ENCODE results near the gene APBB2. TPM values are rescaled to one million over a fixed set of nuclear protein-coding genes. Genes with fewer than 3 reads are reported as not detected.
A peak's percentile ranks its signal among the peaks of the same experiment; 100 is the strongest.

The APBB2 gene
- total and polyA plus RNA-seq, 9 donors = 27.3 to 50.6 (median 36.8) TPM

- H3K27ac ChIP-seq (ENCODE audit: low read length) = no peak overlapping the region
- H3K36me3 ChIP-seq (ENCODE audit: control insufficient read depth, insufficient read depth, low read length) = peaks cover 6% of the 10 kb centered on the region
- no peaks in the 10 kb centered on the region for H3K27me3 ChIP-seq (ENCODE audit: control insufficient read depth, insufficient read depth, low read length)
- H3K9me3 ChIP-seq (replicated peaks; ENCODE audit: control insufficient read depth, low read depth, low read length) = peaks cover 30% of the 10 kb centered on the region
- H3K4me3 ChIP-seq (ENCODE audit: low read length) = no peak overlapping the region
- no CpG with 5 or more reads among the region's 3 CpGs for WGBS (ENCODE audit: insufficient coverage)
- no peak for DNase-seq
- H3K4me1 ChIP-seq (ENCODE audit: control insufficient read depth, insufficient read depth, low read length) = no peaks in the 10 kb centered on the region
Measured at GRCh38 chr4:41029098-41029497, 185.2 kb downstream of the APBB2 start.

- H3K27ac ChIP-seq (ENCODE audit: low read length) = no peak overlapping the region
- 31% methylated on average over 2 of the region's 8 CpGs for WGBS (ENCODE audit: insufficient coverage)
- no peak for DNase-seq
Measured at GRCh38 chr4:41028392-41029076, 185.8 kb downstream of the APBB2 start.

GRCh38 chr4:41026971-41027370 lies 187.4 kb downstream of the APBB2 start:
- H3K27me3 ChIP-seq (ENCODE audit: control insufficient read depth, insufficient read depth, low read length) = no peaks in the 10 kb centered on the region
- no peak for DNase-seq
- peaks cover 37% of the 10 kb centered on the region for H3K9me3 ChIP-seq (replicated peaks; ENCODE audit: control insufficient read depth, low read depth, low read length)
- H3K36me3 ChIP-seq (ENCODE audit: control insufficient read depth, insufficient read depth, low read length) = peaks cover 6% of the 10 kb centered on the region
- no peak overlapping the region for H3K27ac ChIP-seq (ENCODE audit: low read length)
- H3K4me1 ChIP-seq (ENCODE audit: control insufficient read depth, insufficient read depth, low read length) = no peaks in the 10 kb centered on the region
- H3K4me3 ChIP-seq (ENCODE audit: low read length) = no peak overlapping the region
- WGBS (ENCODE audit: insufficient coverage) = no CpG with 5 or more reads among the region's 1 CpG

More at GRCh38 chr4:41028392-41029076, 185.8 kb downstream of the APBB2 start:
- H3K4me3 ChIP-seq (ENCODE audit: low read length) = no peak overlapping the region
- no peaks in the 10 kb centered on the region for H3K4me1 ChIP-seq (ENCODE audit: control insufficient read depth, insufficient read depth, low read length)
- peaks cover 35% of the 10 kb centered on the region for H3K9me3 ChIP-seq (replicated peaks; ENCODE audit: control insufficient read depth, low read depth, low read length)
- no peaks in the 10 kb centered on the region for H3K27me3 ChIP-seq (ENCODE audit: control insufficient read depth, insufficient read depth, low read length)
- H3K36me3 ChIP-seq (ENCODE audit: control insufficient read depth, insufficient read depth, low read length) = peaks cover 6% of the 10 kb centered on the region

GRCh38 chr4:41025824-41026223 lies 188.5 kb downstream of the APBB2 start:
- no peak for DNase-seq
- Histone ChIP-seq H3K36me3 (ENCODE audit: control insufficient read depth, insufficient read depth, low read length) (peaks cover 6% of the 10 kb centered on the region), H3K4me3 (ENCODE audit: low read length) (no peak overlapping the region), H3K9me3 (replicated peaks; ENCODE audit: control insufficient read depth, low read depth, low read length) (peaks cover 37% of the 10 kb centered on the region), H3K27me3 (ENCODE audit: control insufficient read depth, insufficient read depth, low read length) (no peaks in the 10 kb centered on the region), H3K4me1 (ENCODE audit: control insufficient read depth, insufficient read depth, low read length) (no peaks in the 10 kb centered on the region), H3K27ac (ENCODE audit: low read length) (no peak overlapping the region)
- WGBS (ENCODE audit: insufficient coverage) = no CpG with 5 or more reads among the region's 2 CpGs

GRCh38 chr4:41024556-41025491 lies 189.5 kb downstream of the APBB2 start:
- WGBS (ENCODE audit: insufficient coverage) = 90% methylated on average over 2 of the region's 13 CpGs
- Histone ChIP-seq H3K4me3 (ENCODE audit: low read length) (no peak overlapping the region), H3K27me3 (ENCODE audit: control insufficient read depth, insufficient read depth, low read length) (no peaks in the 10 kb centered on the region), H3K4me1 (ENCODE audit: control insufficient read depth, insufficient read depth, low read length) (no peaks in the 10 kb centered on the region), H3K36me3 (ENCODE audit: control insufficient read depth, insufficient read depth, low read length) (peaks cover 6% of the 10 kb centered on the region), H3K9me3 (replicated peaks; ENCODE audit: control insufficient read depth, low read depth, low read length) (peaks cover 37% of the 10 kb centered on the region), H3K27ac (ENCODE audit: low read length) (no peak overlapping the region)
- no peak for DNase-seq

GRCh38 chr4:41022116-41022515 lies 192.2 kb downstream of the APBB2 start:
- Histone ChIP-seq H3K4me3 (ENCODE audit: low read length) (no peak overlapping the region), H3K9me3 (replicated peaks; ENCODE audit: control insufficient read depth, low read depth, low read length) (peaks cover 33% of the 10 kb centered on the region), H3K4me1 (ENCODE audit: control insufficient read depth, insufficient read depth, low read length) (no peaks in the 10 kb centered on the region), H3K27me3 (ENCODE audit: control insufficient read depth, insufficient read depth, low read length) (no peaks in the 10 kb centered on the region), H3K36me3 (ENCODE audit: control insufficient read depth, insufficient read depth, low read length) (no peaks in the 10 kb centered on the region), H3K27ac (ENCODE audit: low read length) (no peak overlapping the region)
- WGBS (ENCODE audit: insufficient coverage) = 86% methylated on average over 2 of the region's 3 CpGs
- DNase-seq = no peak

GRCh38 chr4:41015016-41015675 lies 199.2 kb downstream of the APBB2 start:
- Histone ChIP-seq H3K36me3 (ENCODE audit: control insufficient read depth, insufficient read depth, low read length) (peaks cover 3% of the 10 kb centered on the region), H3K27me3 (ENCODE audit: control insufficient read depth, insufficient read depth, low read length) (no peaks in the 10 kb centered on the region), H3K4me1 (ENCODE audit: control insufficient read depth, insufficient read depth, low read length) (peaks cover 14% of the 10 kb centered on the region), H3K4me3 (ENCODE audit: low read length) (no peak overlapping the region), H3K27ac (ENCODE audit: low read length) (peak overlapping the region; percentile 64), H3K9me3 (replicated peaks; ENCODE audit: control insufficient read depth, low read depth, low read length) (no peaks in the 10 kb centered on the region)
- 0% methylated on average over 2 of the region's 6 CpGs for WGBS (ENCODE audit: insufficient coverage)
- DNase-seq = peak; percentile 91

GRCh38 chr4:41014158-41014557 lies 200.2 kb downstream of the APBB2 start:
- 43% methylated on average over 4 of the region's 7 CpGs for WGBS (ENCODE audit: insufficient coverage)
- Histone ChIP-seq H3K36me3 (ENCODE audit: control insufficient read depth, insufficient read depth, low read length) (peaks cover 3% of the 10 kb centered on the region), H3K27me3 (ENCODE audit: control insufficient read depth, insufficient read depth, low read length) (no peaks in the 10 kb centered on the region), H3K9me3 (replicated peaks; ENCODE audit: control insufficient read depth, low read depth, low read length) (no peaks in the 10 kb centered on the region), H3K4me3 (ENCODE audit: low read length) (no peak overlapping the region), H3K27ac (ENCODE audit: low read length) (peak overlapping the region; percentile 70), H3K4me1 (ENCODE audit: control insufficient read depth, insufficient read depth, low read length) (peaks cover 14% of the 10 kb centered on the region)
- peak; percentile 14 for DNase-seq

GRCh38 chr4:41013746-41014145 lies 200.6 kb downstream of the APBB2 start:
- H3K4me3 ChIP-seq (ENCODE audit: low read length) = no peak overlapping the region
- H3K9me3 ChIP-seq (replicated peaks; ENCODE audit: control insufficient read depth, low read depth, low read length) = no peaks in the 10 kb centered on the region
- H3K27ac ChIP-seq (ENCODE audit: low read length) = peak overlapping the region; percentile 70
- H3K27me3 ChIP-seq (ENCODE audit: control insufficient read depth, insufficient read depth, low read length) = no peaks in the 10 kb centered on the region
- WGBS (ENCODE audit: insufficient coverage) = 43% methylated on average over 5 of the region's 6 CpGs
- peak; percentile 44 for DNase-seq
- H3K36me3 ChIP-seq (ENCODE audit: control insufficient read depth, insufficient read depth, low read length) = peaks cover 3% of the 10 kb centered on the region
- peaks cover 14% of the 10 kb centered on the region for H3K4me1 ChIP-seq (ENCODE audit: control insufficient read depth, insufficient read depth, low read length)

GRCh38 chr4:41012911-41013310 lies 201.4 kb downstream of the APBB2 start:
- Histone ChIP-seq H3K4me3 (ENCODE audit: low read length) (no peak overlapping the region), H3K27me3 (ENCODE audit: control insufficient read depth, insufficient read depth, low read length) (no peaks in the 10 kb centered on the region), H3K9me3 (replicated peaks; ENCODE audit: control insufficient read depth, low read depth, low read length) (no peaks in the 10 kb centered on the region), H3K27ac (ENCODE audit: low read length) (no peak overlapping the region), H3K4me1 (ENCODE audit: control insufficient read depth, insufficient read depth, low read length) (peaks cover 14% of the 10 kb centered on the region), H3K36me3 (ENCODE audit: control insufficient read depth, insufficient read depth, low read length) (peaks cover 3% of the 10 kb centered on the region)
- WGBS (ENCODE audit: insufficient coverage) = no CpG with 5 or more reads among the region's 3 CpGs
- no peak for DNase-seq

Measured in muscle of leg (tissue), 11 donors.